A549 treated with AZD2906 at 1 μM for 4 hours (cell line): Measurements from ENCODE around the gene JCAD. TPM values are rescaled to one million over a fixed set of nuclear protein-coding genes. Genes with fewer than 3 reads are reported as not detected.

Experiments used
- total RNA-seq: library from RNA; stranded (reverse); fragments of 200-300 nt; extraction: Qiagen RNA extraction; gene quantifications from 5 replicates; pipeline ENCODE4 v1.2.3, GENCODE V29; 2022

The JCAD gene, protein sequence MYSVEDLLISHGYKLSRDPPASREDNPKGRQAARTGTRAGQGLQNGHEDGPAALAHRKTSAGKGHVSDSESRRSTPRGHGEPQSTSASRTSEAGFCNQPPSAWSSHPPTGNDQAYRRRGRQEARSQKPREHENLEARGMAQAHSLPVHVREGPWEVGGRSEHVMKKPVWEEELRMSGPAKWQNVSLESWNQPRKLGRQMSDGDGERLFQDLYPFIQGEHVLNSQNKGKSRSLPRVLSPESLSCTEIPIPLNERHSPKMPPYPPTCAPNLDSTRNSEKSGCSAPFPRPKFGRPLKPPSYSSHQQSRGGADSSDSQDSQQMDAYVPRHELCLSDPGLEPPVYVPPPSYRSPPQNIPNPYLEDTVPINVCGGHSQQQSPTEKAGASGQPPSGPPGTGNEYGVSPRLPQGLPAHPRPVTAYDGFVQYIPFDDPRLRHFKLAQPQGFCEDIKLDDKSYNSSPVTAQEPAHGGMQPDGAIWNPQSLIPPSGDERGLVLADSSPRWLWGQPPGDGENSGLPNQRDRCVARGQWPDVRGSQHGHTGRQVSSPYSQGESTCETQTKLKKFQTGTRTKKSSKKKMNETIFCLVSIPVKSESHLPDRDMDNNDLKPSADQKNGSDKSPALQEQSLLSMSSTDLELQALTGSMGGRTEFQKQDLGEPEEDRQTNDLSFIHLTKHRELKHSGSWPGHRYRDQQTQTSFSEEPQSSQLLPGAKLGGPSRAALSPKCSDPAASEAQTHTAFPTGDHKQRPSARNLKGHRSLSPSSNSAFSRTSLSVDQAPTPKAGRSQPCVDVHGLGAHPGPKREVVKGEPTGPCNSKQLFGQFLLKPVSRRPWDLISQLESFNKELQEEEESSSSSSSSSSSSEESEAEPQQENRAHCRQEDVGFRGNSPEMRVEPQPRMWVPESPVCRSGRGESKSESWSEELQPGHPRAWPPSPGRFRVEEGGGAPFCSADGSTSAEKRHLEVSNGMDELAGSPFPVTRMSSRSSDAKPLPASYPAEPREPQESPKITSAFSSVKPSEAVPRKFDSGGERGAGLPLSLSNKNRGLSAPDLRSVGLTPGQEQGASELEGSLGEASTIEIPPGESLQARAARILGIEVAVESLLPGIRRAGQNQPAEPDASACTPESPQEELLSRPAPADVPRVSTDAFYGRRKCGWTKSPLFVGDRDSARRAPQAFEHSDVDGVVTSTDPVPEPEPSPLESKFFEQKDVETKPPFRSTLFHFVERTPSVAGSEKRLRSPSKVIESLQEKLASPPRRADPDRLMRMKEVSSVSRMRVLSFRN (N-terminal part only)
- total RNA-seq = 21.2 to 28.4 TPM (median 21.5 TPM) in 5 replicates

DNA sequence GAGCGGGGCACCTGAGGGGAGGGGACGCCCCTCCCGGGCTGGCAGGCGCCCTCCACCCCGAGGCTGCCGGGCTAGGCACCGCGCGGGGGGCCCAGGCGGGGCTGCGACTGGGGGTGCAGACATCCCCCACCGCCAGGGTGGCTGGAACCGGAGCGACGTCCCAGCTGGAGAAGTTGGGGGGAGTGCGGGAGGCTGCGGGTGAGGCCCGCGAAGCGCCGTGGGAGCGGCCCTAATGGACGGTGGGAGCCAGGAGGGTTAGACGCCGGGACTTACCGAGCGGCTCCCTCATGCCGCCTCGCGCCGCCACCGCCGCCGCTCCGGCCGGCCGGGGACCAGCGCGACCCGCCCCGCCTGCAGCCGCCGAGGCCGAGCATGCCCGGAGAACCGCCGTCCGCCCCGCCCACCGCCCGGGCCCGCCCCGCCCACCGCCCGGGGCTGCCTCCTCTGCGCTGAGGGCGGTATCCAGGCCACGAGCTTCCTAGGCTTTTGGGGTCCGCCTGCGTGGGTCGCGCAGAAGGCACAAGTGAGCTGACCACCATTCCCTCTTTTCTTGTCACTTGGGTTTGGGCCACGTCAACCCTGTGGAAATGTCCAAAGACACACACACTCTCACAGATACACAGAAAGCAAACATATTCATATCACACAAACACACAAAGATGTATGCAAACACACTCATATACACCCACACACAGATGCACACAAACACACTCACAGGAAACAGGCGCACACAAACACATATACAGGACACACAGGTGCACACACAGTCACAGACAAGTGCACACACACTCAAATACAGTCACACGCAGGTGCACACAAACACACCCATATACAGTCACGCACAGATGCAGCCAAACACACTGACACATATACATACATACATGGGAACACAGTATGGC lies at the start of gene JCAD:
Gene JCAD (minus strand): TSS at position 378 of the 899 bp plus-strand sequence. CDS start 11,774 bp downstream, outside the sequence.

